NCI-H2081 (cell line): ENCODE data around the gene SHISA7.
"Not testable (repeated sequence)": the region's sequence is repeated elsewhere in the genome, so short reads cannot be mapped to it uniquely, and the experiment has no call there.

Experiments
- DNase-seq, 2 experiments: peaks; one replicate each; lab custom pipeline; 2025; lab: John Stamatoyannopoulos, UW

SHISA7 gene

DNA sequence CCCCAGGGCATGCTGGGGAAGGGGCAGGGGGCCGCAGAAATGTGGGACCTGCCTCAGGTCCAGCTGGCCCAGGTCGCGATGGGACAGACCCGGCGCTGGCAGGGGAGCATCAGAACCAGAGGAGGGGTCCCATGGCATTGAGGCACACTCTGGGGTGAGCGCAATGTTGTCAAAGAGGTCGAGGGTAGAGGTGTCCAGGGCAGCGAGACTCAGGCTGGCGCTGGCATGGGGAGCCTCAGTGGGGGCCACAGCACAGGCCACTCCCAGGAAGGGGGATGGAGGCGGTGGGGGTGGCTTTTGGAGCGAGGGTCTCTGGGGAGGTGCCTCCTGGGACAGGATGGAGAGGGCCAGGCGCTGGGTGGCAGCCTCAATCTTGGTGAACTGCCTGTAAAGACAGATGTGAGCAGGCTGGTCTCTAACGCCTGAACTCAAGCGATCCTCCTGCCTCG, 20.5 kb upstream of the SHISA7 start:
- DNase-seq = no peak

- DNase-seq = no peak
Measured at GRCh38 chr19:55462722-55463121, 19.6 kb upstream of the SHISA7 start.

GRCh38 chr19:55461974-55462626, 19.0 kb upstream of the SHISA7 start:
- peak; percentile 27 to 30 for DNase-seq

DNA sequence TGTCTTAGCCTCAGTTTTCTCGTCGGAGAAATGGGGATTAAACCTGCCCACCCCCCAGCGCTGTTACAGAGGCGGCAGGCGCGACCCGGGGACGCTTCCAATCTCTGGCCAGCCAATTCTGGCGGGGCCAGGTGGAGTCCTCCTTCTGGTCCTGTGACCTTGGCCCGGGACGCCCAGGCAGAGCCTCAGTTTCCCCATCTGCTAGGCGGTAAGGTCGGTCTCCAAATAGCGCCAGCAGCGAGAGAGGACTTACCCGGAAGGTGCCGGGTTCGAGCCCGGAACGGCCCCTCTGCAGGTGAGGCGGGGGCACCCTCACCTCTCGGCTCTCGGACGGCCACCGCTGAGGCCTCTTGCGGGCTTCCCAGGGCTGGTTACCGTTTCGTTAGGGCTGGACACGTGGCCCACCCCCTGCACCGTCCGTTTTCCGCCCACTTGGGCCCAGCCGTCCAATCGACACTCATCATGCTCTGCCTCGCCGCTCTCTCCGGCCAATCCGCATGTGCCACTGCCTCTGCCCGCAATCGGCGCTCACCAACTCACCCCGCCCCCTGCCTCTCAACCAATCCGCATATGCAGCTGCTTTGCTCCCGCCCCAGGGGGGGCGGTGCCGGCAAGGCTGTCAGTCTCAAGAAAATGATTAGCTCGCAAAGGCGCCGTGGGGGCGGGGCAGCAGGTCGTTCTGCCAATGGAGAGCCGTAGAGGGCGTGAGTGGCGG, 18.3 kb upstream of the SHISA7 start, which contains the start of gene ISOC2:
Gene ISOC2 (minus strand): TSS at position 384 of the 715 bp plus-strand sequence. CDS start 5,156 bp downstream, outside the sequence.
- DNase-seq = peak; percentile 99

- peak in 1 of 2 experiments; percentile 50 for DNase-seq
Measured at GRCh38 chr19:55460670-55461258, 17.7 kb upstream of the SHISA7 start.

- DNase-seq = no peak
Measured at GRCh38 chr19:55459950-55460657, 17.0 kb upstream of the SHISA7 start.

DNA sequence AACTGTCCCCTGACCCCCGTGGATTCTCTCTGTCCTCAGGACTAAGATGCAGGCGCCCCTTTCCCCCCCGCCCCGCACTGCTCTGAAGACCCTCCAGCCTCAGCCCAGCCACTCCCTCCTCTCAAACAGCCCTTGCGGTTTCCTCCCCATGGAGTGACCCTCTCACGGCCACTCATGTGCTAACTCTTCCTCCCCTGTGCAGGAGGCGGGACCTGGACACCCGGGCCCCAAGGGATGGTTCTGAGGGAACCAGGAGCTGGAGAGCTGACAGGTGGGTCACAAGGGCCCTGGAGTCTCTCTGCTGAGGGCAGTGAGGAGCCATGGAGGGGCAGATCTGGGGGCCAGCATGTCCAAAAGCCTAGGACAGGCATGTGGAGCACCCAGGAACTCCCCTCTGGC, 16.4 kb upstream of the SHISA7 start:
- DNase-seq = no peak

DNA sequence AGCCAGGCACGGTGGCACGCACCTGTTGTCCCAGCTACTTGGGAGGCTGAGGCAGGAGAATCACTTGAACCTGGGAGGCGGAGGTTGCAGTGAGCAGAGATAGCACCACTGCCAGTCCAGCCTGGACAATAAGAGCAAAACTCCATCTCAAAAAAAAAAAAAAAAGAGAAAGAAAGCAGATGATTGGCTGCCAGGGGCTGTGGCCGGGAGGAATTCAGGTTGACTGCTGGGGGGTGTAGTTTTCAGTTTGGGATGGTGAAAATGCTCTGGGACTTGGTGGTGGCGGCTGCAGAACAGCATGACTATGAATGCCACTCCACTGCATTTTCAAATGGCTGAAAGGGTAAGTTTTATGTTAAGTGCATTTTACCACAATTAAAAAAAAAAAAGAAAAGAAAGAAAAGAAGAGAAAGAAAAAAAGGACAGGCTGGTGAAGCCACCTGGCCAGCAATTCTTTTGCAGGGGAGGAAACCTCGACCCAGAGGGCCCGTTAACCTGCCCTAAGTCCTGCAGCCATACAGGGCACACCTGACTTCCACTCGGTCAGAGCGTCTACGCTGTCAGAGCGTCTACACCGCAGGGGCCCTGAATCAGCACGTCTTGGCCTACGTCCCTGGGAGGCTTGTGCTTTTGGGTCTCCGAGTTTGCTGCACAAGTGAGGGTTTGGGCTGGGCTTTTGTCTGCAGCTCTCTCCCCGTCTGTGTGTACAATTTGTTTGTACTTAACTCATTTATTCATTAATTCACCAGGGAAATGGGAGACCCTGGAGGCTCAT, 14.8 kb upstream of the SHISA7 start:
- DNase-seq = no peak

DNA sequence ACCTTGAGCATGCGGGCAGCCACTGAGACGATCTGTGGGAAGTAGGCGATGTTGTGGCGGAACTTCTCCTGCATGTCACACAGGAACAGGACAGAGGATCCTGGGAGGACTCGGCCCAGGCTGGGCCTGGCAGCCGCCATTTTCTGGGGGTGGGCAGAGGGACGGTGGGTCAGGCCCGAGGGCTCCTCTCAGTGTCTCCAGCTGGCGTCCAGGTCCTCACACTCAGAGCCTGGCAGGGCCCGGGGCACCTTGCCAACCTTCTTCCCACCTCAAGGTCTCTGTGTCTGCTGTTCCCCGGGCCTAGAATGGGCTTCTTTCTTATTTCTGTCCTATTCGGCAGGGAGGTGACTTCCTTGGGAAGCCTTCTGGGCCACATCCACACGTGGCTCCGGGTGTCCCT, 13.2 kb upstream of the SHISA7 start:
- no peak for DNase-seq

GRCh38 chr19:55455576-55456235, 12.6 kb upstream of the SHISA7 start:
- DNase-seq = no peak

GRCh38 chr19:55454787-55455243, 11.7 kb upstream of the SHISA7 start:
- peak in 1 of 2 experiments; percentile 14 for DNase-seq

DNA sequence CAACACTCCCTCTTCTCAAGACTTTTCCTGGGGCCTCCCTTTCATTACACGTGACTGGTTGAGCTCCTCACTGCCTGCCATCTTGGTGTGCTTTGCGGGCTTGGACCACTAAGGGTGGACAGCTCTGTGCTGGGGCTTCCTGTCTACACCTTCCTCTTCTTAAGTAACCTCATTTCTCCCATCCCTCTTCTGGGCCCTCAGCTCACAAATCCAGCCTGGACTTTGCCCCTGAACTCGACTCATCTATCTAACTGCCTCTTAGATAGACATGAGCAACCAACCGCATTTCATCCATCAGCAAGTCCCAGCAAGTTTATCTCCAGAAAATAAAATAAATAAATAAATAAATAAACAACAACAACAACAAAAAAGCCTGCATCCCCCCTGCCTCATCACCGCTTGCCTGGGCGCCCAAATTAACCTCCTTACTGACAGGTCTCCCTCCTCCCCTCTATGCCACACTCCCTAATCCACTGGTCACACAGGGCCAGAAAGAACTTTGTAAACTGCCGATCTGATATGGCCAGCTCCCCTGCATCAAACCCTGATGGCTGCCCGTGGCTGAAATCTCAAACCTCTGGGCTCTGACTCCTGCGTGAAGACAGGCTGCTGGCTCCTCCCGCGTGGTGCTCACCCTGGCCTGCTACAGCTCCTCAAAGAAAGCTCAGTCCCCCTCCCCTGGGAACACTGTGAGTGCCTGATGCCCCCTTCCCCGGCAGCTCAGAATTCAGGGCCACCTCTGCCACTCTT, 10.6 kb upstream of the SHISA7 start:
- DNase-seq = no peak

DNA sequence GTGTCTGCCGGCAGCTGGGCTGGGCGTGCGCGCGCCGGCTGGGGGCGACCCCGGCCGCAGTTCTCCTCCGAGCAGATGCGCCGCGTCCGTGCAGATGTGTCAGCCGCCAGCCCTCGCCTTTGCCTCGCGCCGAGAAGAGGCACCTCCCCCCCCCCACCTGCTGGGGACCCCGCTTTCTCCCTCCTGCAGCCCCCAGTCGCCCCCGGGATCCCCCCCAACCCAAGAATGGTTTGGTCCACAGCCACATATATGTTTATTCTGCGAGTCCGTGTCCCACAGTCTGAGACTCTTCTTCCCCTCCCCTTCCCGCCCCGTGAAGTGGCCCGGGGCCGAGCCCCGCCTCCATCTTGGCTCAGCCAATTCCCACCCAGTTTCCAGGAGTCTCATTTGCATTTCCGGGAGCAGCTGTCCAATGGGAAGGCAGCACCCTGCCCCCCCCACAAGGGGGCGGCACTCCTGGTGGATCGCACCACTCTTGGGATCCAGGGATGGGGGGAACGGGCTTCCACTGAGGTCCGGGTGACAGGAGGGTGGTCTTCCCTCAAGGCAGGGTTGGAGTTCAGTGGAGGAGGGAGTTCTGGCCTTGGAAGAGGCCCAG, 9.7 kb upstream of the SHISA7 start:
- peak; percentile 88 to 92 for DNase-seq

DNA sequence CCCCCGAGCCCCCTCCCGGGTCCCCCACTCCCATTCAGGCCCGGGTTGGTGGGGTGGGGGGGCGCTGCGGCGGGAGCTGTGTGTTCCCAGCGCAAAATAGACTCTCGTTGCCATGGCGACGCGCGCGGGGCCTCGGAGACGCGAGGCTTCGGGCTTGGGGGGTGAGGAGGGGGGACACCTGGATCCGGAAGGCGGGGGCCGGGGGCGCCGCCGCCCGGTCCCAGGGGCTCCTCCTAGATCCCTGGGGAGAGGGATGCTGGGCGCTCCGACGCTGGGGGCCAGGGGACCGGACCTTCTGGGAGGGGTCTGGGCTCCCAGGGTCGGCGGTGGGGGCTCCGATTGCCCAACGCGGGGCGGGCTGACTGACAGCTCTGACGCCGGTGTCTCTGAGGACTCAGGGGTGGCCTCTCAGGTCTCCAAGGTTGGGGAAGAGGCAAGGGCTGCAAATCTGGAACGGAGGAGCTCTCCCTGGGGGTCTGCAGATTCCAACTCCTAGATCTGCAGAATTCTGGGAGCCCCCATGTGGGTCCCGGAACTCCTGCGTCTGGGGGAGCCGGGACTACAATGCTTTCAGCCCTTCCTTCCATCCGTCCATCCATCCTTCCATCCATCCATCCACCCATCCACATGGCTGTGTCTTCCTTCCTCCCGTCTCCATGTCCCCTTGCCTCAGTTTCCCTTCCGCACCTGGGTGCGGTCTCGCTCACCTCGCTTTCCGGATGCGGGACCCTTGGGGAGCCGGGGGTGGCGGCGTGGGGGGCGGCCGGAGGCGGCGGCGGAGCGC, 9.1 kb upstream of the SHISA7 start:
- peak in 1 of 2 experiments; percentile 17 for DNase-seq

DNA sequence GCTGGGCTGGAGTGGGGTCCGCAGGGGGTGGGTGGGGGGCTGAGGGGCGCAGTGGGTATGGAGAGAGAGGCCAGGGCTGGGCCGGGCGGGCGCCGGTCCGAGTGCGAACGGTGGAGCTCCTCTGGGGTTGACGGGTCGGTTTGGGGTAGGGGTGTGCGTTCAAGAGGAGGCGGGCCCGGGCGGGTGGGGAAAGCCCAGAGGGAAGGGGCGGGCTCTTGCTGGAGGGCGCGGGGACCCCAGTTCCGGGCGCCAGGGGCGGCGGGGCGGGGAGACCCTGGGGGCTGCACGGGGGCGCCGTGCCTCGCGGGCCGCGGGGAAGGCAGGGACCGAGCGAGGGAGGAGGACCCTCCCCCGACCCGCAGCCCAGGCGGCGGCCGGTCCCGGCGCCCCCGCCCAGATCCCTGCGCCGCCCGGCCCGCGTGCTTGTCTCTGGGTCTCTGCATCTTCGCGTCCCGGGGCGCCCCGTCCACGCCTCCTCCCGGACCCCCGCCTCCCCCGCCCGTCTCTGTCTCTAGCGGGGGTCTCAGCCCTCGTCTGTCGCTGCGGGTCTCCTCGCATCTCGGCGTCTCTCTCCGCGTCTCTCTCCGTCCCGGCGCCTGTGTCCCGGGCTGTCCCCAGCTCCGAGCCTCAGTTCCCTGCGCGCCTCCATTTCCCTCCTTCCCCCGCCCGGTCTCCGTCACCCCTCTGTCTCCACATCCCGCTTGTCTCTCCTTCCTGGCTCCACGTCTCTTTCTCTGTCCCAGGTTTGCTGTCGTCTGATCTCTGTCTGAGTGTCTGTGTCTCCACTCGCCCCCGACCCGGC, 8.3 kb upstream of the SHISA7 start:
- no peak for DNase-seq

GRCh38 chr19:55449469-55449868, 6.4 kb upstream of the SHISA7 start:
- no peak for DNase-seq

- DNase-seq = not testable (repeated sequence)
Measured at GRCh38 chr19:55448175-55448490, 5.0 kb upstream of the SHISA7 start.

DNA sequence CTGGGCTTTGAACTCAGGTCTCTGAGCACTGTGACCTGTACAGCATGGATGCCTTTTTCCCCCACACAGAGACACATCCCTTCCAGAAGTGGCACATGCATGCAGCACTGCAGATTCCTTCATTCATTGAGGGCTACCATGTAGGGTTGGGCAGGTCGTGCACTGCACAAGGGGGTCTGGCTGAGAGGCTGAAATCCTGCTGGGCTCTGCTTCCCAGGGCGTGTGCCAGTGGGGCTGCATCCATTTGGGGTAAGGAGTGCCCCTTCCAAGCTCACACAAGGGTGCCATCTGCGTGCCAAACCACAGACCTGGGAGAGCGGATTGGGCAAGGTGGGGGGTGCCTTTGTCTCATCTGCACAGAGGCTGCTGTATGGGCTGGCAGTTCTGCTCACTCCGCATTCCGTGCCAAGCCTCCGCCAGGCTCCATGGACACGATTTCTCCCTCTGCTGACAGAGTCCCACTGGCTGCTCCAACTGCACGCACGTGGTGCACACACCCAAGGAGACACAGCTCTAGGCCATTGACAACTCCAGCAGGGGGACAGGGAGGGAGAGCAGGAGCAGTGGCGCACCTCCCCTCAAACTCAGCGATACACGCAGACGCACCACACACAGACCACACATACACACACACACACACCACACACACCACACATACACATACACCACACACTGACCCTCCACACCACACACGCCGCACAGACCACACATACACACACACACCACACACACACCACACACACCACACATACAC, 4.5 kb upstream of the SHISA7 start:
- peak; percentile 66 to 77 for DNase-seq
